ENCODE data around the gene SPTLC3.

Gene SPTLC3

DNA sequence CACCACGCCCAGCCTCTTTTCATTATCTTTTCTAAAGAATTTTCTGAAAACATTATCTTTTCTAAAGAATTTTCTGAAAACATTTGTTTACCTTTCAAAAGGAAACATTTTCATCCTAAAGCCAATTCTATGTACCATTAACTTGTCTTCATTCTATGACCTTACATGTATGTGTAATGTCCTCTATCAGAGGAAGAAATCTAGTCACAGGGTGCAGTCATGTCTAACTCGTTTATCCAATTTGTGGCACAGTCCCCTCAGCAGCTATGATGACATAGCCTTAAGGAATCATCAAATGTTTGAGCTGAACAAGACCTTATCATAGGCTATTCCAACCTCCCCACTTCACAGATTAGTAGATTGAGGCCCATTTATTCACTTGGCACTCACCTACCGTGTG, 21.5 kb upstream of the SPTLC3 start:
- no peak for DNase-seq

DNA sequence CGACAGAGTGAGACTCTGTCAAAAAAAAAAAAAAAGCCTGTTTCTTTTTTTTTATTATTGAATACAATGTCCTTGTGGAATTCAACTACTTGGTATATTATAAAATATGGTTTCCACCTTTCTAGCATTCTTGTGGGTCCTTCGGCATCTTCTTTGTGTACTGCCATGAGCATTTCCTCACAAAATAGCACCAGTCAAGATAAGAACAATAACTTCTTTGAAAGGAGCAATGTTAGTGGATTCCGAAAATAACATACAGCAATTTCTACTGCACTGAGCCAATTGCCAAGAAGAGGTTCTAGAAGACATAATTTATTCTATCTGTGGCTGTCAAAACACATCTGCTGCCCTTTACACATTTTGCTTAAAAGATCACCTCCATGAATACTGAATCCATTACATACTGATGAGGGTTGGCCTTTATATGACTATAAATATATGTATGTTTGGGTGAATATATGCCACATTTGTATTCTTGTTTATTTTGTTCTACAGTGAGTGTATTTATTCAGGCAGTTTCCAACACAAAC, 19.1 kb upstream of the SPTLC3 start:
- no peak for DNase-seq

DNA sequence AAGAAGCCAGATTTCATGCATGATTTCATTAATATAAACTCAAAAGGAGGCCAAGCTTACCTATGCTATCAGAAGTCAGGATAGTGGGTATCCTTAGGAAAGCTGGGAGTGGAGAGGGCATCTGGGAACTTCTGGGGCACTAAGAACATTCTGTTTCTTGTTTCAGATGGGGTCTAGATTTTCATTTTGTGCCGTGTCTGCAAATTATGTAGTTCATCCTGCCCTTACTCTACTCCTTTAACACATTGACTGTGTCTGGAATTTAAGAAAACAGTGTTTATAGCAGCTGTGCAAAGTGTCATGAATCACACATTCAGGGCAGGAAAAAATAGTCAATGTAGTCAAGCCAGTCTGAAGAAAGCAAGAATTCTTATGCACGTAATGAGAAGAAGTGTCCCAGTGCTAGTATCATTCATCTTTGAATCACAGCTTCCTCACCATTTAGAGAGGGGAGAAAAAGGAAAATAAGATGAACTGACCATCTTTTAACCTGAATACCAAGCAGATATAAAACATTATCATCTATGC, 11.6 kb upstream of the SPTLC3 start:
- DNase-seq = no peak

DNA sequence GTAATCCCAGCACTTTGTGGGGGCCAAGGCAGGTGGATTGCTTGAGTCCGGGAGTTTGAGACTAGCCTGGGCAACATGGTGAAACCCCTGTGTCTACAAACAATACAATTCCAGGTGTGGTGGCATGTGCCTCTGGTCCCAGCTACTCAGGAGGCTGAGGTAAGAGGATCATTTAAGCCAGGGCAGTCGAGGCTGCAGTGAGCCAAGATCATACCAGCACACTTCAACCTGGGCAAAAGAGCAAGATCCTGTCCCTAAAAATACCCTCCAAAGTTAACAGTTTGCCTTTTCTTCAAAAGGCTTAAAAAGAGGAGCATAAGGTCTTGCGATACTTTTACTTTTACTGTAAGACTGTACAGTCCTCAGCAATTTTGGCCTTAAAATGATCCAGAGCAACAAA, 10.7 kb upstream of the SPTLC3 start:
- no peak for DNase-seq

DNA sequence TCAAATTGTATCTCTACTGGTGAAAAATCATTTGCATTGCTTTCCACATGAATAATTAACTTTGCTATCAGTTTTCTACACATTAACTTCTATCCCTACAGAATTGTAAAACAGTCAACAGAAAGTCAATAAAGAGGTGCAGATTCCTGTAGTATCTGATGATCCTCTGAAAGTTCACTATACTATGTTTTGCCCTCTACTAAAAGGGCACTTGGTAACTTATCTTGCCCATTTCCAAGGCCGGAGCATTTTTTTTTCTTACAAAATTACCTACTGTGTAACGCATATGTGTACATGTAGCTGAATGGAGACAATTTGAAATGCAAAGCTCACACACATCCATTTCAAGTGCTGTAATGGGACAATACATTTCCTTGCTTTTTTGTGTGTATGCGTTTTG, 9.6 kb upstream of the SPTLC3 start:
- DNase-seq = no peak

DNA sequence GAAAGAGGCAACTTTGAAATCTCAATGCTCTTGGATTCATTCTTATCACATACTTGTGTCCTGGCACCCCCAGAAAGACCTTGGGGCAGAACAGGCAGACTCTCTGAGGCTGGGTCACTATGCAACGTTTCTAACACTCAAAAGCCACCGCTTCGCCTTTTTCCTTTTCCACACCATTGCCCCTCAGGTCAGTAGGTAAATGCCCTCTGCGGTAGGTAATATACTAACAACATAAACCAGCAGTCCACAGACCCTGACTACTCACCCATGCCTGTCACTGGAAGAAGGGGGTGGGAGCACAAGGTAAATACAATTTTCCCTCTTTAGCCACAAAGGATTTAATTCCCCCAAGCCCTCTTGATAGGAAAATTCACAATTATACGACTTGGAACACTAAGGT, 6.5 kb upstream of the SPTLC3 start:
- DNase-seq = no peak

DNA sequence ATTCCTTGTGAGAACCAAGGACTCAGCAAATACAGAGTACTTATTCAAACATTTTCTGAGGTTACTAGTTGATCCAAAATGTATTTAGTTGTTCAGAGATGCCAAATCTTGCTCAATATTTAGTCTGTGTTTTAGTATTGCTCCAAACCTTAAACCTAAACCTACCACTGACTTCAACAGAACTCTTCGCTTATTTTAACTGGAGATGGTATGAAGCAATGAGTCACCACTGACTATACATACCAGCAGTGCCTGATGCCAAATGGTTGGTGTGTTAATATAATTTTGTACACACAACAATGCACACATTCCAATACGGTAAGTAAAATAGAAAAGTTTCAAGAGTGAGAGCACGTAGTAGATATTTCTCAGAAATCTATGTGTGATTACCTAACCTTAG, 1.9 kb upstream of the SPTLC3 start:
- DNase-seq = no peak

DNA sequence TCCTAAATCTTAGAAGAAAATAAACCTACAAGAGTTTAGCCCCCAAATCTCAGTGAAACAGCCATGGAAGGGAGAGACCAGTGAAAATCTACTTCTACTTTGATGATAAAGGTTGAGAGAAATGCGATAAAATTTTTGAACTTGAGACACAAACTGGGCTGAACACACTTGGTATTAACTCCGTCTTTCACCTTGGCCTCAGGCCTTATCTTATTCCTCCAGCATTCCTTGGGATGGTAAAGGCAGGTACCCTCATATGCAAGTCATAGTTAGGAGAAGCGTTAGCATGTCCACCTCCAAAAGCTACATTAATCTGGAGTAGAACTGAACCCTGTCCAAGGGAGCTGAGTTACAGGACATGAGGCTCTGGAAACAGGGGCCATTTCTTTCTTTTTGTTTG, 1.2 kb upstream of the SPTLC3 start:
- no peak for DNase-seq

DNA sequence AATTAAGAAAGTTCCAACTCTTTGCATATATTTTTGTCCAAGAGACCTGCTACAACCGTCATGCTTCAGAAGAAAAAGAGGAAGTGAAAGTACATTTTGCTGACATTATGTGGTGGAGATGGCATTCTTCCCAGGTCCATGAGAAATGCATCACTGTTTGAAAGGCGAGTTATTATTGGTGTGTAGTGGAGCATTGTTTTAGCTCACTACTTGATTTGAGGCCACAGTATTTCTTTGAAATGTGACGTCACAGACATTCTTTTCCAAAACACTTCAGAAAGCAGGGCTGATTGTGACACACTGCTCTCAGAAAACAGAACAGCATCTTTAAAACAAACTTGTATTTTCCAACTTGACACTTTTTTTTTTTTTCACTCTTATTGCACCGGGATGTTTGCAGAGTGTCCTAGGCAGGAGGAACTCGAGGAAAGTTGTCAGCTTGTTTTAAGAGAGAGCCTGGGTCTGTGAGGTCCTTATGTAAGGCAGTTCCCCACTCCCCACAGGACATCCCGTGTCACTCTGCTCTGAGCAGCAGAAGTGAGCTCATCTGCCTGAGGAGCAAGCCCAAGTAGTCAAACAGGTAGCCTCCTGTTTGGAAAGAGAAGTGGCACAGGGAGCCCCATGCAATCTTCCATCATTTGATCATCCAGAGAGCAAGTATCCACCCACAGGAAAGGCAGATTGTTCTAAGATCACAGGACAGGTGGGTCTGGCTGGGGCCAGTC, 1.1 kb downstream of the SPTLC3 start:
- DNase-seq = no peak

DNA sequence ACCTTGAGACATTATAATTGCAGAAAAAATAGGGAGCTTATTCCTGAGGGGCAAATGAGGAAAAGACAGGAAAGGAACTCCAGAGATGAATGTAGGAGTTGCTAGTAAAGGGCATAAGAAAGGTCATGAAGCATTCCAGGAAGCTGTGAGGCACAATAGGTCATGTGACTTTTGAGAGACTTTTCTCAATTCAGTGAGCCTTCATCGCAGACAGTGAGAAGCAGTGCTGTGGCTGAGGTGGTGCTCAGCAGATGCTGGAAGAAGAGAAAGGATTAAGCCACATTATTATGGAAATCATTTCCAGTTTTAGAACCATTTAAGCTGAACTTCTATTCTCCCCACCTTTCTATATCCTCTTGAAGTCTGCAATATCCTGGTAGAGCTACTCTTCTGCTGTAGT, 4.1 kb downstream of the SPTLC3 start:
- DNase-seq = no peak

DNA sequence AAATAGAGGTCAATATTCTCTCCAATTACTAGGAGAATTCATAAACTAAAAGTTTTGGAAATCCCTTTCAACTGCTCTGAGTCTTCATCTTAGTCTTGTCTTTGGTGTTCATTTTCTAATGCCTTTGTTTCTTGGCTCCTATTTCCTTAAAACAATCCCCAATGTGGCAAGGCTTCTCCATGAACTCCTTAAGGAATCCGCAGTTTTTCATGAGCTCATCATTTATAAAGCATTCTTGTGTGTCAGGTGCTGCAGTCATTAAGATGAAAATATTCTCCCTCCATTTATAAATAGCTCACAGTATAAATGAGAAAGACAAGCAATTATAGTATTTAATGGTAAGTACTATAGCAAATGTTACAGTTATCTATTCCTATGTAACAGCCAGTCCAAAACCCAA, 4.6 kb downstream of the SPTLC3 start:
- no peak for DNase-seq

DNA sequence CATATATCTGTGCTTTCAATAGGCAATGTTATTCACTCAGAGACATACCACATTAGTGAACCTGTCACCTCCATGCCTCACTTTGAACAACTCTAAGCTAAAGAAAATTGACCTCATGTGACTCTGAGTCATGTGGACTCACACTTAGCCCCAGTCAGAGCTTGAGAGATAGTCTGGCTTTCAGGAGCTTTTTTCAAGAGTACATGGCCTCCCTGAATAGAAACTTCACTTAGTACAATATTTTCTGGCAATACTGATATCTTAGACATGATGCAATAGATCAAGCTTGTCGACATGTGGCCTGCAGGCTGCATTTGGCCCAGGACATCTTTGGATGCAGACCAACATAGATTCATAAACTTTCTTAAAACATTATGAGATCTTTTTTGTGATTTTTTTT, 8.5 kb downstream of the SPTLC3 start:
- DNase-seq = no peak

DNA sequence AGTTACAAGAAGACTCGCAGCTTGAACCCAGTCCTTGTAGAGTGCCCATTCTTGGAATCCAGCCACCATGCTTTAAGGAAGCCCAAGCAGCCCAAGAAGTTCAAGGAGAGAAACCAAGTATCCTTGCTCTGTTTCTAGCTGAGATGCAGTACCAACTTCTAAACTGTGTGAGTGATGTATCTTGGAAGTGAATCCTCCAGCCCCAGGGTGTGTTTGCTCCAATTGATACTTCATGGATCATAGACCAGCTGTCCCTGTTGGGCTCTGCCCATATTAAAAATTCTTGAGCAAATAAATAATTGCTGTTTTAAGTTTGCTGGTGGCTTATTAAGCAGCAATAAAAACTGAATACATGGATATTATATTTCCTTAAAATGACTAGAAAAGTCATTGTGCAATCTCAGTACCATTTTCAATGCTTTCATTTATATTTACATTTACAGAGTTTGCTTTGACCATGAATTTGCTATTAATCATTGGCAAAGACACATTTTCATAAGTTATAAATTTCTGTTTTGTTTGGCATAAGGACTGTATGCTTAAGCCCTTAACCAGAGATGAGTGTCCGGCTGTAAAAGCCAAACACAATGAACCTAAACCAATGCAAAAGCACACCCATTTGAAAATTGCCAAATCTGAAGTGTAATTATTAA, 9.2 kb downstream of the SPTLC3 start:
- DNase-seq = no peak

DNA sequence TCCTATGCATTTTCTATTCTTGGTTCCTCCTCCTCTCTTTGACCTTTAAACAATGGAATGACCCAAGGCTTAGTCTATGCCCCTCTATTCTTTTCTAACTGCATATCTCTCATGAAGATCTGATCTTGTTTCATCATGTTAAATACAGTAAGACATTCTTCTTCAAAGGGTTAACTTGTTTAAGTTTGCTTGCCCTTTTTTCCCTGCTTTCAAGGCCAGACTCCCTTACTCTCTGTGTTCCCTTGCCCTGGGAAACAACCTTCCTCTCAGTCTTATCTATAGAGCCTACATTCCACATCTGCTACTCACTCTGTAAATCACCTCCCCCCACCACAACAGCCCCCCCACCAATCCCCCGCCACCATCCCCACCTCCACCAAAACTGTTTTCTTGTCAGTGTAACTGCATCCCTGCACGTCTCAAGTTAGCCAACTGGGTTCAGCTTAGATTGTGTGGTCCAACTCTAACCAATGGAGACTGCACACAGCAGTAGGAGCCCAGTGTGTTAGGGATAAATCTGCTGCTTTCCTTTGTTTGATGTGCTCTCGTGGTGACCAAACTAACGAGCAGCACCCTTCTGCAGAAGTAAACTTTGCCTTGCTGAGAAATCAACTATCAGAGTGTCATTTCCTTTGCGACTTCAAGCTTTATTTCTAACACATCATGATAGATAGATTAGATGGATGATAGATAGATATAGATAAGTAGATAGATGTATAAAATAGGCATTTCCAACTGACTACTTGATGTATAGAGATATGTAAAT, 12.6 kb downstream of the SPTLC3 start:
- no peak for DNase-seq

DNA sequence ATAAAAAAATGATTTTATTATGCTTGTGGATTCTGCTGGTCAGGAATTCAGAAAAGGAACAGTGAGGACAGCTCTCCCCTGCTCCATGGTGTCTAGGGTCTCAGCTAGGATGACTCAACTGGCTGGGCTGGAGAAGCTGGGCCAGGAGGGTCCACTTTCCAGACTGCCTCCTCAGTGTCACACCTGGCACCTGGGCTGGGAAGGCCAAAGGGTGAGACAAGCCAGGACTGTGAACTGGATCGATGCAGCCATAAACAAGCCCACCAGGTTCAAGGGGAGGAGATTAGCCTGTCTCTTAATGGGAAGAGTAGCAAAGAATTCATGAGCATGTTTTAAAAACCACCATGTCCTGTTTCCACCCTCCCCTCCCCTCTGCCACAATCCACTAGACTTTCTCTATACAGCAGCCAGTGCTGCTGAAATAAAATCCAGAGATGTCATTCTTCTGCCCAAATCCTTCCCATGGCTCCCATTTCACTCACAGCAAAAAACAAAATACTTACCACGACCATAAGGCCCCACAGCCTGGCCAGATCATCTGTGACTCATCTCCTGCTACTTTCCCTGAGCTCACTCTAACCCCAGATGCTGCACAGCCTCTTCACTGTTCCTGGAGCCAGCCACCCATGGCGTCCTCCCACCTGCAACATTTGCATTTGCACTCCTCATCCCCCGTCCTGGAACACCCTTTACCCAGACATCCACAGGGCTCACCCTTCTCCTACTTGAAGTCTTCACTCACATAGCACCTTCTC, 13.8 kb downstream of the SPTLC3 start:
- no peak for DNase-seq

DNA sequence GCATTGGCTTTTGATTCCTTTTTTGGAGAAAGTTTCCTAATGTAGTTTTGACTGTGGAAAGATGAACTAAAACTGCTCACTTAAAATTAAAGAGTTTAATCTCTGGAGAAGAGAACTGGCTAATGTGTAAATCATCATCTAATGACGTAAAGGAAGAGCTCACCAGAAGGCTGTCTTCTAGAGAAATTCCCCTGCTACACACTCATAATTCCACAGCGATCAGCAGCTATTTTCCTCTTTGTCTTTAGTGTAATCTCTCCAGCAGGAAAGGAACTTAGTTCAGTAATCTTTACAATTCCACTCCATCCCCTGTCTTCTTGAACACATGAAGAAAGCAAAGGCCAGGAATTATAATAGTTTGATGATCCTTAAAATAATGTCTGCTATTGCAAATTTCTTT, 15.8 kb downstream of the SPTLC3 start:
- DNase-seq = no peak

DNA sequence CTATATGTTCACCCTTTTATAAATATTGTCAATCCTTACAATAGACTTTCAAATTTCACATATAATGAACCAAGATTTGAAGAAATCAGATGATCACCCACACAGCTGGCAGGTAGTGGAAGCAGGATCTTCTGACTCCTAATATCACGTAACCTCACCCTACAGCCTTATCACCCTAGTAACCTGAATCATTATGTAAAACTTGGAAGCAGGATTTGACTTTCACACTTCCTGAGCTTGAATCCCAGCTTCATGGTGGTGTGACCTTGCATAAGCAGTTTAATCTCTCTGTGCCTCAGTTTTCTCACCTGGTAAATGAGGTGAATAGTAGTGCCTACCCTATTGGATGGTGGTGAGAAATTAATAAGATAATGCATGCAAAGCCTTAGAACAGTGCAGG, 16.4 kb downstream of the SPTLC3 start:
- DNase-seq = no peak

DNA sequence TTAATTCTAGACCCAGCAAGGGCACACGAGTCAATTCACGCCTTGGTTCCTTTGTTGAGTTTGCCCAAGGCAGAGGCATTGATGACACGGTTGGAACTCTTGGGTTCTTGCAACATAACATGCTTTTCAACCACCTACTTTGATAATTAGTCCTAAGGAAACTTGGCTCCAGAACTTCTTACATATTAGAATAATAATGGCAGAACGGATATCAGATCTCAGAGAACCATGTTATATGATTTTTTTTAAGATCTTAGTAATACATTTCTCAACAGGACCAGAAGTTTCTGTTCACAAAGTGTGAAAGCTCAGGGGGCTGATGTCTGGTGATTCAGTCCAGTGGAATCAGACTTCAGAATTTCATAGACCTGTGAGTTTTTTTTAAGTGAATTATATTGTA, 19.2 kb downstream of the SPTLC3 start:
- no peak for DNase-seq

DNA sequence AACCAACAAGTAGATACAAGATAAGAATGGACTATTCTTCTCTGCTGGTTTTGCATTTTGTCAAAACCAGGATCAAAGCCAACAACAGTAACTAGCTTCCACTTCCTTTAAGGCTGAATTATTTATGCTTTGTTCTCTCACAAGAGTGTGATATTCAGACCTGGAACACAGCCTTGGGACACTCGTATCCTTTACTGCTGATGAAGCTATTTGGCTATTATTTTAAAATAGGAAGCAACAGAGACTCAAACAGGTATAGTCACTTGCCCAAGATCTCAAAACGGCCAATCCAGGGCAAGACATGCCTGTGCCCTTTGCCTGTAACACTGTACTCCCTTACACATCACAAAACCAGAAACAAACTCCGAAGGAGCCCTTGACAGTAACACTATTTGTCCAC, 19.9 kb downstream of the SPTLC3 start:
- DNase-seq = no peak

DNA sequence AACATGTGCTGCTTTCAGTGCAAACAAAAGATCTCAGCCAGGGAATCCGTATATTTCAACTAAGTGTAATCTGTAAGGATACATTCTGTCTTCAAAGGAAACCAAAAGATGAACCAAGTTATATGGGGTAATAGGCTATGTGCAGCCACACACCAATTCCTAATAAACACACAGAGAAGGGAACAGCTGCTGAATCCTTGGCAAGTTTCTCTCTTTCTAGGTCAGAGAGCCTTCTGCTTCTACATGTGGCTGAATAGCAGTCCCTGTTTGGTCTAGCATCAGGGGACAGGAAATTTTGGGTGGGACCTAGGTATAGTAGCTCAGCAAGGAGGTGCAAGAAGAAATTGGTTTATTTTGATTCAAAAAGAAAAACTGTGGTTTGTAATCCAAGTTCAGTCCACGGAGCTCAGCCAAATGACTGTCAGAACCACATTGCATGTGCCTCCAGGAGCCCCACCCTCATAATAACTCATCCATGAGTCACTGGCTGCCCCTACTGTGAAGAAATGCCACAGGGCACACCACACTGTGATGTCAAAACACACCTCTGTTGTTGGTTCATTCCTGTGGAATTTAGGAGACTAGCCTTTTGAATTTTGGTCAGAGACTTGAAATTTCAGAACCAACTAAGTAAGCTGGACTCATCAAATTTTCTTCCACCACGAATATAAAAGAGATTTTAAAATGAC, 21.1 kb downstream of the SPTLC3 start:
- no peak for DNase-seq

DNA sequence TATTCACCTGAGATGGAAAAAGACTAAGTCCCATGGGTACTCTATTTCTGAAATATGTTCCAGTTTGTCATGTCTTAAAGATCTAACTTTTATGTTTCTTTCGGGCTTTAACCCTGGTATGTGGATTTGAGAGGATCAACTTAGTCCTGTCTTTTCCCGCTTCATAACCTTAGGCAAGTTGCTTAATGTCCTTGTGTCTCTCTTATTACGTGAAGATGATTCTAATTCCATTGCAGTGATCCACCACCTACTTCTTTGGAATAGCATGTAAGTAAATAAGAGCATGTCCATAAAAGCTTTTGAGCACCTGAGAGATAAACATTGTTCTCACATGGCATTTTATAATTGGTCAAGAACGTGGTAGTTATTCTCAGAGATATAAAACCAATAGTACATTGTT, 23.0 kb downstream of the SPTLC3 start:
- no peak for DNase-seq

DNA sequence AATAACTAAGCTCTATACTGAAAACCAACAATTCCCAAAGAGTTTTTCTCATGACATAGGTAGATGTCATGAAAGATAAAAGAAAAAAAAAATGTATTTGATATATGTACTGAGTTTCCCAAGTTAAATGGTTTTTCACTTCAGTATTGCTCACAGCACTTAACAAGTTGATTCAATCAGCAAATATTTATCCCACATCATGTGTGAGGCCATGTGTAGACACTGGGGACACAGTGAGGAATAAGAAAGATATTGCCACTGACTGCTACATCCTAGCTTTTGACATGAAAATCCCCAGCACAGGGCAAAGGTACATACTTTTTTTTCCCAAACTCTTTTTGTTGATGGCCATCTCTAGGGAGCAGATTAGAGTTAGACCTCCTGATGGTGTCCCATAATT, 25.3 kb downstream of the SPTLC3 start:
- no peak for DNase-seq
